Fibroblast of the conjunctiva (primary cell): ENCODE measurements around the gene LMNB1.
"Not testable (repeated sequence)": the region's sequence is repeated elsewhere in the genome, so short reads cannot be mapped to it uniquely, and the experiment has no call there.

Experiments
- DNase-seq: peaks from one replicate; pipeline ENCODE4 v3.0.0-alpha.2; 2010; ENCODE audit warnings: low read depth

Gene LMNB1

GRCh38 chr5:126826619-126827215 is 49.8 kb downstream of the LMNB1 start:
- no peak for DNase-seq

- no peak for DNase-seq
Observed at GRCh38 chr5:126829098-126829497, 52.2 kb downstream of the LMNB1 start.

GRCh38 chr5:126830061-126830460 is 53.1 kb downstream of the LMNB1 start:
- DNase-seq, result no peak

GRCh38 chr5:126831156-126831555 is 54.2 kb downstream of the LMNB1 start:
- DNase-seq, result no peak

GRCh38 chr5:126836778-126837177 is 59.8 kb downstream of the LMNB1 start:
- no peak for DNase-seq

GRCh38 chr5:126837242-126837641 is 60.3 kb downstream of the LMNB1 start:
- DNase-seq, result no peak

- DNase-seq, result peak; percentile 14
Observed at GRCh38 chr5:126837906-126838539, 61.1 kb downstream of the LMNB1 start.

GRCh38 chr5:126839407-126839806 is 62.5 kb downstream of the LMNB1 start:
- DNase-seq, result not testable (repeated sequence)

- not testable (repeated sequence) for DNase-seq
Observed at GRCh38 chr5:126843375-126843774, 66.4 kb downstream of the LMNB1 start.

GRCh38 chr5:126845470-126846070 is 68.6 kb downstream of the LMNB1 start:
- DNase-seq, result not testable (repeated sequence)

- peak; percentile 18 for DNase-seq
Observed at GRCh38 chr5:126846344-126846743, 69.4 kb downstream of the LMNB1 start.

- no peak for DNase-seq
Observed at GRCh38 chr5:126846744-126847455, 70.0 kb downstream of the LMNB1 start.

GRCh38 chr5:126847456-126847820 is 70.5 kb downstream of the LMNB1 start:
- no peak for DNase-seq

- DNase-seq, result no peak
Observed at GRCh38 chr5:126847826-126848251, 70.9 kb downstream of the LMNB1 start.

- no peak for DNase-seq
Observed at GRCh38 chr5:126848253-126848652, 71.3 kb downstream of the LMNB1 start.

GRCh38 chr5:126849101-126849678 is 72.3 kb downstream of the LMNB1 start:
- DNase-seq, result no peak

- no peak for DNase-seq
Observed at GRCh38 chr5:126851501-126852011, 74.6 kb downstream of the LMNB1 start.

- DNase-seq, result no peak
Observed at GRCh38 chr5:126852091-126852571, 75.2 kb downstream of the LMNB1 start.

GRCh38 chr5:126852841-126853271 is 75.9 kb downstream of the LMNB1 start:
- DNase-seq, result no peak

GRCh38 chr5:126853541-126854307 is 76.8 kb downstream of the LMNB1 start:
- not testable (repeated sequence) for DNase-seq

GRCh38 chr5:126854526-126855110 is 77.7 kb downstream of the LMNB1 start:
- DNase-seq, result no peak
